Measurements from ENCODE around the gene ABHD6.
"Not testable (repeated sequence)": the region's sequence is repeated elsewhere in the genome, so short reads cannot be mapped to it uniquely, and the experiment has no call there.

Gene ABHD6

DNA sequence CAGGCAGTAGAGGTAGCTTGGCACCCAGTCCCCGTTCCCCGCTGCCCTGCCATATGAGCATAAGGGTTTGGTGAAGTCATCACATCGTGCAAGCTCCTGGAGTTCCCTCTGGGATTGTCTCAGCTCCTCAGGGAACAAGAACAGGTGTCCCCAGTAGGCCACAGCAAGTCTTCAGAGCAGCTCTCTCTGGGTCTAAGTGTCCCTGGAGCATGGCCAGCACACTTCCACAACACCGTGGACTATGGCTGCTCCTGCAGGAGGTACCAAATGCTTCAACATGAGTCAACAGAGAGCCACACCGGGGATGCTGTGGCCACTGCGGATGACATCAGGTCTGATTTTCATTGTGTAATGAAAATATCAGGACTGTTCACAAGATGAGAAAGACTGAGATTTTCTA lies 23.1 kb downstream of the ABHD6 start:
- TF ChIP-seq, protein P1, sequence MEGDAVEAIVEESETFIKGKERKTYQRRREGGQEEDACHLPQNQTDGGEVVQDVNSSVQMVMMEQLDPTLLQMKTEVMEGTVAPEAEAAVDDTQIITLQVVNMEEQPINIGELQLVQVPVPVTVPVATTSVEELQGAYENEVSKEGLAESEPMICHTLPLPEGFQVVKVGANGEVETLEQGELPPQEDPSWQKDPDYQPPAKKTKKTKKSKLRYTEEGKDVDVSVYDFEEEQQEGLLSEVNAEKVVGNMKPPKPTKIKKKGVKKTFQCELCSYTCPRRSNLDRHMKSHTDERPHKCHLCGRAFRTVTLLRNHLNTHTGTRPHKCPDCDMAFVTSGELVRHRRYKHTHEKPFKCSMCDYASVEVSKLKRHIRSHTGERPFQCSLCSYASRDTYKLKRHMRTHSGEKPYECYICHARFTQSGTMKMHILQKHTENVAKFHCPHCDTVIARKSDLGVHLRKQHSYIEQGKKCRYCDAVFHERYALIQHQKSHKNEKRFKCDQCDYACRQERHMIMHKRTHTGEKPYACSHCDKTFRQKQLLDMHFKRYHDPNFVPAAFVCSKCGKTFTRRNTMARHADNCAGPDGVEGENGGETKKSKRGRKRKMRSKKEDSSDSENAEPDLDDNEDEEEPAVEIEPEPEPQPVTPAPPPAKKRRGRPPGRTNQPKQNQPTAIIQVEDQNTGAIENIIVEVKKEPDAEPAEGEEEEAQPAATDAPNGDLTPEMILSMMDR (conservative IDR thresholded peaks at IDR 0.05; ENCODE audit: low read depth, low read length): no peak
- DNase-seq (ENCODE audit: low read depth): no peak
- no peak overlapping the region for H3K4me3 ChIP-seq (ENCODE audit: low read length)

DNA sequence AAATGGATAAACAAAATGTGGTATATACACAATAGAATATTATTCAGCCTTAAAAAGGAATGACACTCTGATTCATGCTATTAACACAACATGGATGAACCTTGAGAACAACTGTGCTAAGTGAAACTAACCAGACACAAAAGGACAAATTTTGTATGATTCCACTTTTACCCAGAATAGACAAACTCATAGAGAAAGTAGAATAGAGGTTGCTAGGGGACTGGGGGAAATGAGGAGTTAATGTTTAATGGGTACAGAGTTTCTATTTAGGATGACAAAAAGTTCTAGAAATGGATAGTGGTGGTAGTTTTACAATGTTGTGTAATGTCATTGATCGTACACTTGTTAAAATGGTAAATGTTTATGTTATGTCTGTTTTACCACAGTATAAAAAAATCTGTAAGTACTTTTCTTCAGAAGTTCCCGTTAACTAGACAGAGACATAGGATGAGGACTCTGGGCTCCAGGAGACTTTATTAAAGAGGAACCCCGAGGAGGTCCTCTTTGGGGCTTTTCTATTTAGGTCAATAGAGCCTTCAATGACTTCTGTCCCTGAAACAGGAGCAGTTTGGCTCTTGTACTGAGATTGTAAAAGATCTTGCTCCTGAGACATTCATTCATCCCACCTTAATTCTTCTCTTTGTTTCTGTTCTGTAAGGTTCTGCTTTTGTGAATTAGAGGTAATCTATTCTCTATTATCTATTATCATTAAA lies 24.5 kb downstream of the ABHD6 start:
- TF ChIP-seq, protein P1 (conservative IDR thresholded peaks at IDR 0.05; ENCODE audit: low read depth, low read length): no peak

DNA sequence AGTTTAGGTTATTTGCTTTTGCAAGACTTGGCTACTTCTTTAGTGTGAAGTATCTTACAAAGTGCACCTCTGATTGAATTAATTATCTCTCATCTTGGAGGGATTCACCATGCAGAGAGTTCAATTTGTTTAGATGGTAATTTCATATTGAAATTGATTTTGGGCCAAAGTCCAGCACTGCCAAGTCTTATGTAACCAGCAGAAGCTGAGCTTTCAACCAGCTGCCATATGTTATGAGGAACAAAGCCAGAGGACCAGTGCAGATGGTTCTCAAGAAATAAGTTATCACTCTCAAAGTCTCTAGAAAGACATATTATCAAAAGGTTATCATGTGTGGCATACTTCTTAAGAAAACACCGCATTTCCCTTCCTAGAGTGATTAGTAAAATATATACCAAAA lies 29.0 kb downstream of the ABHD6 start:
- TF ChIP-seq, protein P1 (conservative IDR thresholded peaks at IDR 0.05; ENCODE audit: low read depth, low read length): no peak
- H3K4me3 ChIP-seq (ENCODE audit: low read length): no peak overlapping the region
- DNase-seq (ENCODE audit: low read depth): no peak

More for the DNA sequence above, 24.5 kb downstream of the ABHD6 start:
- DNase-seq (ENCODE audit: low read depth): no peak
- H3K4me3 ChIP-seq (ENCODE audit: low read length): no peak overlapping the region

DNA sequence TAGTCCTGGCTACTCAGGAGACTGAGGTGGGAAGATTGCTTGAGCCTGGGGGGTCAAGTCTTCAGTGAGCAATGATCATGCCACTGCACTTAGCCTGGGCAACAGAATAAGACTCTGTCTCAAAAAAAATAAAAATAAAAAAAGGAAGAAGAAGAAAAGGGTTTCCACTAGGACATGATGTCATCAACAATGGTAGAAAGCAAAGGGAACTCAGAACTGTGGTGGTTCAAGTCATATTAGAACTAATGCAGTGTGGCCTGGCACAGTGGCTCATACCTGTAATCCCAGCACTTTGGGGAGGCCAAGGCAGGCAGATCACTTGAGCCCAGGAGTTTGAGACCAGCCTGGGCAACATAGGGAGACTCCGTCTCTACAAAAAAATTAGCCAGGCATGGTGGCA lies 30.0 kb downstream of the ABHD6 start:
- not testable (repeated sequence) for H3K4me3 ChIP-seq (ENCODE audit: low read length); DNase-seq (ENCODE audit: low read depth)

DNA sequence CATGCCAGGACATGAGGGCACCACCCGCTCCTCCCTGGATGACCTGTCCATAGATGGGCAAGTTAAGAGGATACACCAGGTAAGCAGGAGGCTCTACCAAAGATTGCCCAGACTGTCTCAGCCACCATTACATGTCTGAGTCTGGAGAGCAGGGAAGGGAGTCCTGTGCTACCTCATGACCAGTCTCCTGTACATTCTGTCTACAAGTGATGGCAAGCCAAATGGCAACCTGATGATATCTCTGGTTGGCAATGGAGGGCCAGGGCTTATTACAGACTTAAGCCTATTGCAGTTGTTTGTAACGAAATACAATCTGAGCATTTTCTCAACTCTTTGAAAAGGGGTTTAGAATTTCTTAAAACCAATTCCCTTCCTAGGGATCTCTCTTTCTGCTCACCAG lies 31.8 kb downstream of the ABHD6 start:
- no peak overlapping the region for H3K4me3 ChIP-seq (ENCODE audit: low read length)
- no peak for DNase-seq (ENCODE audit: low read depth)
- TF ChIP-seq, protein P1 (conservative IDR thresholded peaks at IDR 0.05; ENCODE audit: low read depth, low read length): no peak

DNA sequence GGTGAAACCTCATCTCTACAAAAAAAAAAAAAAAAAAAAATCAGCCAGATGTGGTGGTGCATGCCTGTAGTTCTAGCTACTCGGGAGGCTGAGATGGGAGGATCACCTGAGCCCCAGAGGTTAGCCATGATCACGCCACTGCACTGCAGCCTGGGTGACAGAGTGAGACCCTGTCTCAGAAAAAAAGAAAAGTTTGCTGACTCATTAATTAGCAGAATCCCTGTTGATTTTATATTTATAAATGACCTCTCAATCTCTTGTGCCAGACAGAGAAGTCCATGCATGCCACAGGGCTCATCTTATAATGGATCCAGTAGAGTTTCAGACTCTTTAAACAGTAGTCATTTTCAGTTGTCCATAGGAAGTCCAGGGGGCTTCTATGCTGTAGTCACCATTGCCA lies 32.9 kb downstream of the ABHD6 start:
- TF ChIP-seq, protein P1 (conservative IDR thresholded peaks at IDR 0.05; ENCODE audit: low read depth, low read length): no peak
- no peak for DNase-seq (ENCODE audit: low read depth)
- H3K4me3 ChIP-seq (ENCODE audit: low read length): no peak overlapping the region

DNA sequence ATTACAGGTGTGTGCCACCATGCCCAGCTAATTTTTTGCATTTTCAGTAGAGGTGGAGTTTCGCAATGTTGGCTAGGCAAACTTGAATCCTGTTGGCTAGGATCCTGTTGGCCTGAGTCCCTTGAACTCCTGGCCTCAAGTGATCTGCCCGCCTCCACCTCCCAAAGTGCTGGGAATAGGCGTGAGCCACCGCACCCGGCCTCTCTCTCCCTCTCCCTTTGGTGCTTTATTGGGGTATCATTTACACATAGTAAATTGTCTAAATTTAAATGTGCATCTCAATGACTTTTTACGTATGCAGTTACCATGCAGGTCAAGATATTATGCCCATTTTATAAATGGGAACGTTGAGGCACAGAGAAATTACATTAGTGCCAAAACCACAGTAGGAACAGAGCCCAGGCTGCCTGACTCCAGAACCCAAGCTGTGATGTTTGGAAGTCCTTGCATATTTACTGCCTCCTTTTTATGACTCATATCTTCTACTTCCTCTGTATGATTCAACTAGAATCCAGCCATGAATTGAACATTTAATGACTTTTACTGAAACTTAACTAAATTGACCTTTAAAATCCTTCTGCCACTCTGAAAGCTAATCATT lies 34.4 kb downstream of the ABHD6 start:
- no peak for DNase-seq (ENCODE audit: low read depth)
- no peak overlapping the region for H3K4me3 ChIP-seq (ENCODE audit: low read length)
- TF ChIP-seq, protein P1 (conservative IDR thresholded peaks at IDR 0.05; ENCODE audit: low read depth, low read length): no peak
